Cardiac septum (tissue), 1 donor: ENCODE results near the gene CHST11. TPM values are rescaled to one million over a fixed set of nuclear protein-coding genes. Genes with fewer than 3 reads are reported as not detected.
"Not testable (repeated sequence)": the region's sequence is repeated elsewhere in the genome, so short reads cannot be mapped to it uniquely, and the experiment has no call there.

Experiments
- DNase-seq: peaks from one replicate; pipeline ENCODE4 v3.0.0-alpha.2; 2020; ENCODE audit warnings: low spot score
- intact Hi-C: fragments of 100-400 bp; cut with DNase I; formaldehyde crosslinking; loops from one replicate; pipeline ENCODE4 v1.14.0; 2022
- total RNA-seq: library from RNA; stranded (reverse); fragmentation: NEBNext Ultra II Directional; extraction: Animal tissue kit (Norgen Biotek cat#: 25700); gene quantifications from one replicate; pipeline ENCODE4 v1.2.1, GENCODE V29; 2021
- donor health status: DM: no; HTN: no; CAD: no.

CHST11 gene
- total RNA-seq, 1 donor from 2014 or later, result 6.1 TPM

GRCh38 chr12:104570174-104570907 is 113.6 kb downstream of the CHST11 start:
- intact Hi-C loops, result no loop called here
- no peak for DNase-seq

- no peak for DNase-seq
- intact Hi-C loops, result no loop called here
Observed at GRCh38 chr12:104571328-104571727, 114.6 kb downstream of the CHST11 start.

GRCh38 chr12:104574353-104574752 is 117.6 kb downstream of the CHST11 start:
- intact Hi-C loops, DNase-seq: not testable (repeated sequence)

- DNase-seq, intact Hi-C loops: not testable (repeated sequence)
Observed at GRCh38 chr12:104574758-104575157, 118.0 kb downstream of the CHST11 start.

- intact Hi-C loops, result no loop called here
Observed at GRCh38 chr12:104575442-104576186, 118.9 kb downstream of the CHST11 start.

GRCh38 chr12:104576187-104576778 is 119.5 kb downstream of the CHST11 start:
- no peak for DNase-seq
- intact Hi-C loops, result no loop called here

More at GRCh38 chr12:104575442-104576186, 118.9 kb downstream of the CHST11 start:
- no peak for DNase-seq

- intact Hi-C loops, result no loop called here
- no peak for DNase-seq
Observed at GRCh38 chr12:104576980-104577580, 120.3 kb downstream of the CHST11 start.

GRCh38 chr12:104577581-104577981 is 120.8 kb downstream of the CHST11 start:
- intact Hi-C loops, result no loop called here

GRCh38 chr12:104578453-104578852 is 121.7 kb downstream of the CHST11 start:
- DNase-seq, result no peak
- intact Hi-C loops, result no loop called here

More at GRCh38 chr12:104577581-104577981, 120.8 kb downstream of the CHST11 start:
- DNase-seq, result no peak

GRCh38 chr12:104579718-104580495 is 123.2 kb downstream of the CHST11 start:
- DNase-seq, result no peak

GRCh38 chr12:104581005-104581570 is 124.3 kb downstream of the CHST11 start:
- intact Hi-C loops, result no loop called here

More at GRCh38 chr12:104579718-104580495, 123.2 kb downstream of the CHST11 start:
- intact Hi-C loops, result no loop called here

GRCh38 chr12:104582739-104583138 is 126.0 kb downstream of the CHST11 start:
- no peak for DNase-seq
- intact Hi-C loops, result no loop called here

More at GRCh38 chr12:104581005-104581570, 124.3 kb downstream of the CHST11 start:
- no peak for DNase-seq

GRCh38 chr12:104583301-104583700 is 126.6 kb downstream of the CHST11 start:
- no peak for DNase-seq
- intact Hi-C loops, result no loop called here

GRCh38 chr12:104585448-104586055 is 128.8 kb downstream of the CHST11 start:
- intact Hi-C loops, result no loop called here
- DNase-seq, result no peak

- no peak for DNase-seq
- intact Hi-C loops, result no loop called here
Observed at GRCh38 chr12:104586351-104586919, 129.7 kb downstream of the CHST11 start.

- DNase-seq, result no peak
- intact Hi-C loops, result no loop called here
Observed at GRCh38 chr12:104588047-104588920, 131.5 kb downstream of the CHST11 start.

- no peak for DNase-seq
- intact Hi-C loops, result no loop called here
Observed at GRCh38 chr12:104588921-104589590, 132.3 kb downstream of the CHST11 start.
